ENCODE measurements around the gene DHRSX.

GRCh38 chrX:2471641-2472040 is 29.1 kb downstream of the DHRSX start:
- no peak for TF ChIP-seq HDAC2 (IDR thresholded peaks at IDR 0.05)
- TF ChIP-seq RELA (IDR thresholded peaks at IDR 0.05; ENCODE audit: borderline replicate concordance, partially characterized antibody): no peak
- TF ChIP-seq CTCF (IDR thresholded peaks at IDR 0.05 in 2 of 3, conservative IDR thresholded peaks at IDR 0.05 in 1 of 3; ENCODE audit: control insufficient read depth in 2 of 3, extremely low read depth in 1 of 3, insufficient read depth in 1 of 3, low read depth in 3 of 3, low read length in 3 of 3): no peak
- TF ChIP-seq CHD1 (IDR thresholded peaks at IDR 0.05; ENCODE audit: low read depth, low read length): no peak
- no peak for TF ChIP-seq ESRRA (IDR thresholded peaks at IDR 0.05; ENCODE audit: low read length)
- TF ChIP-seq ZBTB33 (IDR thresholded peaks at IDR 0.05): no peak
- no peak for TF ChIP-seq NBN (IDR thresholded peaks at IDR 0.05)
- TF ChIP-seq EZH2 (IDR thresholded peaks at IDR 0.05; ENCODE audit: borderline replicate concordance, control insufficient read depth, low read depth, low read length): no peak
- no peak for TF ChIP-seq BACH1 (IDR thresholded peaks at IDR 0.05; ENCODE audit: borderline replicate concordance)
- no peak for TF ChIP-seq JUND (IDR thresholded peaks at IDR 0.05; ENCODE audit: low read depth, low read length)
- TF ChIP-seq CREB1 (IDR thresholded peaks at IDR 0.05; ENCODE audit: low read depth): no peak
- no peak for TF ChIP-seq EP300 (IDR thresholded peaks at IDR 0.05; ENCODE audit: borderline replicate concordance in 1 of 2, control insufficient read depth in 1 of 2, low read depth in 2 of 2, low read length in 2 of 2)
